HEK293 (cell line): Measurements from ENCODE around the gene SLC10A7.

Experiments used
- CTCF ChIA-PET: fragments of 350-600 bp; formaldehyde crosslinking; extraction: SDS; loops from one replicate; lab custom pipeline; 2021; ENCODE audit warnings: antibody characterized with exemption; lab: Yijun Ruan, JAX
- POLR2A ChIA-PET: fragments of 300-600 bp; formaldehyde crosslinking; extraction: SDS; loops from one replicate; lab custom pipeline; 2020; ENCODE audit warnings: antibody characterized with exemption, inconsistent platforms; lab: Yijun Ruan, JAX
- H3K27ac ChIP-seq: fragments of 200-500 bp; sonication (Bioruptor generic); 2 replicates; pipeline ENCODE4 v1.5.1; 2014; ENCODE audit warnings: low read depth, low read length, control low read depth, inconsistent platforms; ENCODE audit errors: extremely low read depth
- H3K36me3 ChIP-seq, 2 experiments: fragments of 200-500 bp in 1 of 2; sonication (Bioruptor generic) in 1 of 2; 1 replicate in 1 of 2; 2 replicates in 1 of 2; pipeline ENCODE4 v1.5.1; 2014 to 2017; ENCODE audit warnings: inconsistent platforms in 2 of 2, low read length in 2 of 2; ENCODE audit not compliant: control insufficient read depth in 2 of 2, insufficient read depth in 1 of 2
- H3K4me1 ChIP-seq: fragments of 200-500 bp; sonication (Bioruptor generic); 2 replicates; pipeline ENCODE4 v1.5.1; 2014; ENCODE audit warnings: mild to moderate bottlenecking, low read length, inconsistent platforms; ENCODE audit not compliant: control insufficient read depth, insufficient read depth
- H3K4me3 ChIP-seq: 2 replicates; pipeline ENCODE4 v1.5.1; 2011; ENCODE audit warnings: low read depth, mild to moderate bottlenecking, control low read depth, low read length, moderate library complexity
- H3K9me3 ChIP-seq: fragments of 200-500 bp; sonication (Bioruptor generic); 2 replicates; pipeline ENCODE4 v1.5.1; 2014; ENCODE audit warnings: low read depth, low read length, inconsistent platforms; ENCODE audit not compliant: control insufficient read depth, insufficient read depth
- HOXD13 ChIP-seq: sonication (generic); formaldehyde crosslinking; IDR thresholded peaks from 2 replicates; pipeline ENCODE4 v1.8.0; 2022; ENCODE audit warnings: missing genetic modification reagents, borderline replicate concordance
- KLF1 ChIP-seq: fragments of 450-650 bp; formaldehyde crosslinking; IDR thresholded peaks from 2 replicates; pipeline ENCODE4 v1.5.1; 2016; ENCODE audit warnings: missing biosample characterization, missing genetic modification characterization
- MYNN ChIP-seq: fragments of 450-650 bp; formaldehyde crosslinking; IDR thresholded peaks from 2 replicates; pipeline ENCODE4 v1.5.1; 2016; ENCODE audit warnings: missing biosample characterization, missing genetic modification characterization, borderline replicate concordance
- SALL2 ChIP-seq: fragments of 450-650 bp; formaldehyde crosslinking; IDR thresholded peaks from 2 replicates; pipeline ENCODE4 v1.5.0; 2017; ENCODE audit warnings: missing biosample characterization, mild to moderate bottlenecking, missing genetic modification characterization, borderline replicate concordance
- ZIC2 ChIP-seq: fragments of 450-650 bp; formaldehyde crosslinking; IDR thresholded peaks from 2 replicates; pipeline ENCODE4 v1.5.1; 2016; ENCODE audit warnings: missing biosample characterization, missing genetic modification characterization
- ZNF202 ChIP-seq: fragments of 450-650 bp; formaldehyde crosslinking; IDR thresholded peaks from 2 replicates; pipeline ENCODE4 v1.5.1; 2016; ENCODE audit warnings: missing biosample characterization, missing genetic modification characterization, borderline replicate concordance
- ZNF214 ChIP-seq: fragments of 450-650 bp; formaldehyde crosslinking; IDR thresholded peaks from 2 replicates; pipeline ENCODE4 v1.5.1; 2017; ENCODE audit warnings: missing biosample characterization, mild to moderate bottlenecking, missing genetic modification characterization, borderline replicate concordance
- ZNF223 ChIP-seq: fragments of 450-650 bp; formaldehyde crosslinking; IDR thresholded peaks from 2 replicates; pipeline ENCODE4 v1.5.1; 2016; ENCODE audit warnings: missing biosample characterization, missing genetic modification characterization
- ZNF292 ChIP-seq: fragments of 450-650 bp; formaldehyde crosslinking; IDR thresholded peaks from 2 replicates; pipeline ENCODE4 v1.5.1; 2016; ENCODE audit warnings: low read depth, missing biosample characterization, missing genetic modification characterization, borderline replicate concordance
- ZNF335 ChIP-seq: fragments of 450-650 bp; formaldehyde crosslinking; conservative IDR thresholded peaks from 2 replicates; pipeline ENCODE4 v1.5.1; 2016; ENCODE audit warnings: missing biosample characterization, missing genetic modification characterization
- ZNF501 ChIP-seq: fragments of 450-650 bp; formaldehyde crosslinking; IDR thresholded peaks from 2 replicates; pipeline ENCODE4 v1.5.1; 2016; ENCODE audit warnings: missing biosample characterization, missing genetic modification characterization
- ZNF521 ChIP-seq: fragments of 450-650 bp; formaldehyde crosslinking; IDR thresholded peaks from 2 replicates; pipeline ENCODE4 v1.5.1; 2017; ENCODE audit warnings: missing biosample characterization, mild to moderate bottlenecking, missing genetic modification characterization
- ZNF529 ChIP-seq: fragments of 450-650 bp; formaldehyde crosslinking; IDR thresholded peaks from 2 replicates; pipeline ENCODE4 v1.5.1; 2017; ENCODE audit warnings: missing genetic modification characterization, missing biosample characterization; ENCODE audit not compliant: insufficient replicate concordance
- ZNF558 ChIP-seq: fragments of 450-650 bp; formaldehyde crosslinking; IDR thresholded peaks from 2 replicates; pipeline ENCODE4 v1.5.1; 2016; ENCODE audit warnings: missing biosample characterization, missing genetic modification characterization
- ZNF624 ChIP-seq: fragments of 450-650 bp; formaldehyde crosslinking; IDR thresholded peaks from 2 replicates; pipeline ENCODE4 v1.5.1; 2017; ENCODE audit warnings: missing biosample characterization, missing genetic modification characterization
- ZNF777 ChIP-seq: fragments of 450-650 bp; formaldehyde crosslinking; IDR thresholded peaks from 2 replicates; pipeline ENCODE4 v1.5.1; 2017; ENCODE audit warnings: missing biosample characterization, missing genetic modification characterization, borderline replicate concordance
- TF ChIP-seq, protein P1 (sequence below): fragments of 450-650 bp; formaldehyde crosslinking; conservative IDR thresholded peaks from 2 replicates; pipeline ENCODE4 v1.5.1; 2016; ENCODE audit warnings: low read depth, missing biosample characterization, missing genetic modification characterization
- TF ChIP-seq, protein P2 (sequence below): fragments of 450-650 bp; formaldehyde crosslinking; IDR thresholded peaks from 2 replicates; pipeline ENCODE4 v1.5.1; 2016; ENCODE audit warnings: missing biosample characterization, missing genetic modification characterization, low read depth
- TF ChIP-seq, protein P3 (sequence below): fragments of 450-650 bp; formaldehyde crosslinking; IDR thresholded peaks from 2 replicates; pipeline ENCODE4 v1.5.1; 2016; ENCODE audit warnings: missing biosample characterization, missing genetic modification characterization
- TF ChIP-seq, protein P4 (sequence below): IDR thresholded peaks from 2 replicates; pipeline ENCODE4 v1.6.1; 2011; ENCODE audit warnings: mild to moderate bottlenecking, low read depth, low read length, borderline replicate concordance
- TF ChIP-seq, protein P5 (sequence below): fragments of 450-650 bp; formaldehyde crosslinking; conservative IDR thresholded peaks from 2 replicates; pipeline ENCODE4 v1.5.1; 2016; ENCODE audit warnings: low read depth, missing biosample characterization, missing genetic modification characterization

SLC10A7 gene

DNA sequence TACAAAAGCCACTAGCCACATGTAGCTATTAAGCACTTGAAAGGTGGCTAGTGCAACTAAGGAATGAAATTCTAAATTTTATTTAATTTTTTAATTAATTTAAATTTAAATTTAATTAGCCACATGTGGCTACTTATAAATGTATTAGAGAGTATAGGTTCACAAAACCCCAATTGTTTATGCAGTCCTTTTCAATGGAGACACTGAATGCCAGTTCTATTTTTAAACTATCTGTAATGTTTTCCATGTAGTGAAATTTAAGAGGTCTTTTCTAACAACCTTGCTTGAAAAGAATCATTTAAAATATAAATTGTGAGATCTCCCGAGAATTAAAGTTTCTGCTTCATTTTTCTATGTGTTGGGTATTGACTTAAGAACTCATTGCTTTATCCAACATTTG, 154.4 kb downstream of the SLC10A7 start:
- CTCF ChIA-PET = no interaction called here
- Histone ChIP-seq H3K4me1 (no peaks in the 10 kb centered on the region), H3K4me3 (no peak overlapping the region), H3K27ac (no peak overlapping the region), H3K36me3 (no peaks in the 10 kb centered on the region), H3K9me3 (no peaks in the 10 kb centered on the region)
- POLR2A ChIA-PET = no interaction called here
- TF ChIP-seq, protein P1, sequence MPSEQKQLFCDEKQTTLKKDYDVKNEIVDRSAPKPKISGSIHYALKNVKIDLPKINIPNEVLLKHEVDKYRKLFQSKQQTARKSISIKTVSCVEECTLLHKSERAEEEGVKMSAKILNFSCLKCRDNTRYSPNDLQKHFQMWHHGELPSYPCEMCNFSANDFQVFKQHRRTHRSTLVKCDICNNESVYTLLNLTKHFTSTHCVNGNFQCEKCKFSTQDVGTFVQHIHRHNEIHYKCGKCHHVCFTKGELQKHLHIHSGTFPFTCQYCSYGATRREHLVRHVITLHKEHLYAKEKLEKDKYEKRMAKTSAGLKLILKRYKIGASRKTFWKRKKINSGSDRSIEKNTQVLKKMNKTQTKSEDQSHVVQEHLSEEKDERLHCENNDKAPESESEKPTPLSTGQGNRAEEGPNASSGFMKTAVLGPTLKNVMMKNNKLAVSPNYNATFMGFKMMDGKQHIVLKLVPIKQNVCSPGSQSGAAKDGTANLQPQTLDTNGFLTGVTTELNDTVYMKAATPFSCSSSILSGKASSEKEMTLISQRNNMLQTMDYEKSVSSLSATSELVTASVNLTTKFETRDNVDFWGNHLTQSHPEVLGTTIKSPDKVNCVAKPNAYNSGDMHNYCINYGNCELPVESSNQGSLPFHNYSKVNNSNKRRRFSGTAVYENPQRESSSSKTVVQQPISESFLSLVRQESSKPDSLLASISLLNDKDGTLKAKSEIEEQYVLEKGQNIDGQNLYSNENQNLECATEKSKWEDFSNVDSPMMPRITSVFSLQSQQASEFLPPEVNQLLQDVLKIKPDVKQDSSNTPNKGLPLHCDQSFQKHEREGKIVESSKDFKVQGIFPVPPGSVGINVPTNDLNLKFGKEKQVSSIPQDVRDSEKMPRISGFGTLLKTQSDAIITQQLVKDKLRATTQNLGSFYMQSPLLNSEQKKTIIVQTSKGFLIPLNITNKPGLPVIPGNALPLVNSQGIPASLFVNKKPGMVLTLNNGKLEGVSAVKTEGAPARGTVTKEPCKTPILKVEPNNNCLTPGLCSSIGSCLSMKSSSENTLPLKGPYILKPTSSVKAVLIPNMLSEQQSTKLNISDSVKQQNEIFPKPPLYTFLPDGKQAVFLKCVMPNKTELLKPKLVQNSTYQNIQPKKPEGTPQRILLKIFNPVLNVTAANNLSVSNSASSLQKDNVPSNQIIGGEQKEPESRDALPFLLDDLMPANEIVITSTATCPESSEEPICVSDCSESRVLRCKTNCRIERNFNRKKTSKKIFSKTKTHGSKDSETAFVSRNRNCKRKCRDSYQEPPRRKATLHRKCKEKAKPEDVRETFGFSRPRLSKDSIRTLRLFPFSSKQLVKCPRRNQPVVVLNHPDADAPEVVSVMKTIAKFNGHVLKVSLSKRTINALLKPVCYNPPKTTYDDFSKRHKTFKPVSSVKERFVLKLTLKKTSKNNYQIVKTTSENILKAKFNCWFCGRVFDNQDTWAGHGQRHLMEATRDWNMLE (tag by site-specific recombination) = no peak
- TF ChIP-seq, protein P2, sequence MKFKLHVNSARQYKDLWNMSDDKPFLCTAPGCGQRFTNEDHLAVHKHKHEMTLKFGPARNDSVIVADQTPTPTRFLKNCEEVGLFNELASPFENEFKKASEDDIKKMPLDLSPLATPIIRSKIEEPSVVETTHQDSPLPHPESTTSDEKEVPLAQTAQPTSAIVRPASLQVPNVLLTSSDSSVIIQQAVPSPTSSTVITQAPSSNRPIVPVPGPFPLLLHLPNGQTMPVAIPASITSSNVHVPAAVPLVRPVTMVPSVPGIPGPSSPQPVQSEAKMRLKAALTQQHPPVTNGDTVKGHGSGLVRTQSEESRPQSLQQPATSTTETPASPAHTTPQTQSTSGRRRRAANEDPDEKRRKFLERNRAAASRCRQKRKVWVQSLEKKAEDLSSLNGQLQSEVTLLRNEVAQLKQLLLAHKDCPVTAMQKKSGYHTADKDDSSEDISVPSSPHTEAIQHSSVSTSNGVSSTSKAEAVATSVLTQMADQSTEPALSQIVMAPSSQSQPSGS (tag by site-specific recombination) = no peak
- TF ChIP-seq, protein P3, sequence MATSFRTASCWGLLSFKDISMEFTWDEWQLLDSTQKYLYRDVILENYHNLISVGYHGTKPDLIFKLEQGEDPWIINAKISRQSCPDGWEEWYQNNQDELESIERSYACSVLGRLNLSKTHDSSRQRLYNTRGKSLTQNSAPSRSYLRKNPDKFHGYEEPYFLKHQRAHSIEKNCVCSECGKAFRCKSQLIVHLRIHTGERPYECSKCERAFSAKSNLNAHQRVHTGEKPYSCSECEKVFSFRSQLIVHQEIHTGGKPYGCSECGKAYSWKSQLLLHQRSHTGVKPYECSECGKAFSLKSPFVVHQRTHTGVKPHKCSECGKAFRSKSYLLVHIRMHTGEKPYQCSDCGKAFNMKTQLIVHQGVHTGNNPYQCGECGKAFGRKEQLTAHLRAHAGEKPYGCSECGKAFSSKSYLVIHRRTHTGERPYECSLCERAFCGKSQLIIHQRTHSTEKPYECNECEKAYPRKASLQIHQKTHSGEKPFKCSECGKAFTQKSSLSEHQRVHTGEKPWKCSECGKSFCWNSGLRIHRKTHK (tag by site-specific recombination) = no peak
- TF ChIP-seq ZNF777 (tag by site-specific recombination) (no peak), ZIC2 (tag by site-specific recombination) (no peak), ZNF202 (tag by site-specific recombination) (no peak), ZNF292 (tag by site-specific recombination) (no peak), SALL2 (tag by site-specific recombination) (no peak), ZNF558 (tag by site-specific recombination) (no peak), ZNF214 (tag by site-specific recombination) (no peak)
- TF ChIP-seq, protein P4, sequence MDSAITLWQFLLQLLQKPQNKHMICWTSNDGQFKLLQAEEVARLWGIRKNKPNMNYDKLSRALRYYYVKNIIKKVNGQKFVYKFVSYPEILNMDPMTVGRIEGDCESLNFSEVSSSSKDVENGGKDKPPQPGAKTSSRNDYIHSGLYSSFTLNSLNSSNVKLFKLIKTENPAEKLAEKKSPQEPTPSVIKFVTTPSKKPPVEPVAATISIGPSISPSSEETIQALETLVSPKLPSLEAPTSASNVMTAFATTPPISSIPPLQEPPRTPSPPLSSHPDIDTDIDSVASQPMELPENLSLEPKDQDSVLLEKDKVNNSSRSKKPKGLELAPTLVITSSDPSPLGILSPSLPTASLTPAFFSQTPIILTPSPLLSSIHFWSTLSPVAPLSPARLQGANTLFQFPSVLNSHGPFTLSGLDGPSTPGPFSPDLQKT = no peak
- TF ChIP-seq, all 188 proteins: peak for 0

DNA sequence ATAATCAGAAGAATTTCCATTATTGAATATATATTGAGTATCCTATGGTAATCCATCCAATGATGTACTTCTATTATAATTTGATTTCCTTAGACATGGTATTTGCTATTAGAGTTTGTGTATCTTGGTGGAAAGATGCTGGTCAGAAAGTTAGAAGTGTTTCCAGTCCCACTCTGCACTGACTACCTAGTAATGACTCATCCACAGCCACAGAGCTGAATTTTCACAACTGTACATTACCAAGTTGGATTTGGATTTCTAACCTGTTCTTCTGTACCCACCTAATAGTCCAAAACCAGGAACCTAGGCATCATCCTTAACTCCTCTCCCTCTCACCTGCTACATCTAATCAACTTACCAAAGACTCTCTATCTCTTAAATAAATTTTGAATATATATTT, 162.0 kb downstream of the SLC10A7 start:
- ChIA-PET CTCF (interaction anchor here (0.6 to 0.7 kb wide), 2 partner anchors 234 to 424 kb away, joined by 3 to 4 read pairs; no protein-coding TSS in a partner anchor), POLR2A (no interaction called here)
- H3K4me3 ChIP-seq = no peak overlapping the region
- no peaks in the 10 kb centered on the region for H3K4me1 ChIP-seq
- H3K9me3 ChIP-seq = no peaks in the 10 kb centered on the region
- no peaks in the 10 kb centered on the region for H3K36me3 ChIP-seq
- H3K27ac ChIP-seq = no peak overlapping the region
- TF ChIP-seq ZNF501 (no peak), MYNN (tag by site-specific recombination) (no peak), ZNF521 (tag by site-specific recombination) (no peak), ZNF335 (tag by site-specific recombination) (no peak), HOXD13 (CRISPR knock-in tag) (no peak), ZNF223 (no peak), ZNF624 (tag by site-specific recombination) (no peak), KLF1 (tag by site-specific recombination) (no peak), ZNF529 (no peak)
- TF ChIP-seq, protein P5, sequence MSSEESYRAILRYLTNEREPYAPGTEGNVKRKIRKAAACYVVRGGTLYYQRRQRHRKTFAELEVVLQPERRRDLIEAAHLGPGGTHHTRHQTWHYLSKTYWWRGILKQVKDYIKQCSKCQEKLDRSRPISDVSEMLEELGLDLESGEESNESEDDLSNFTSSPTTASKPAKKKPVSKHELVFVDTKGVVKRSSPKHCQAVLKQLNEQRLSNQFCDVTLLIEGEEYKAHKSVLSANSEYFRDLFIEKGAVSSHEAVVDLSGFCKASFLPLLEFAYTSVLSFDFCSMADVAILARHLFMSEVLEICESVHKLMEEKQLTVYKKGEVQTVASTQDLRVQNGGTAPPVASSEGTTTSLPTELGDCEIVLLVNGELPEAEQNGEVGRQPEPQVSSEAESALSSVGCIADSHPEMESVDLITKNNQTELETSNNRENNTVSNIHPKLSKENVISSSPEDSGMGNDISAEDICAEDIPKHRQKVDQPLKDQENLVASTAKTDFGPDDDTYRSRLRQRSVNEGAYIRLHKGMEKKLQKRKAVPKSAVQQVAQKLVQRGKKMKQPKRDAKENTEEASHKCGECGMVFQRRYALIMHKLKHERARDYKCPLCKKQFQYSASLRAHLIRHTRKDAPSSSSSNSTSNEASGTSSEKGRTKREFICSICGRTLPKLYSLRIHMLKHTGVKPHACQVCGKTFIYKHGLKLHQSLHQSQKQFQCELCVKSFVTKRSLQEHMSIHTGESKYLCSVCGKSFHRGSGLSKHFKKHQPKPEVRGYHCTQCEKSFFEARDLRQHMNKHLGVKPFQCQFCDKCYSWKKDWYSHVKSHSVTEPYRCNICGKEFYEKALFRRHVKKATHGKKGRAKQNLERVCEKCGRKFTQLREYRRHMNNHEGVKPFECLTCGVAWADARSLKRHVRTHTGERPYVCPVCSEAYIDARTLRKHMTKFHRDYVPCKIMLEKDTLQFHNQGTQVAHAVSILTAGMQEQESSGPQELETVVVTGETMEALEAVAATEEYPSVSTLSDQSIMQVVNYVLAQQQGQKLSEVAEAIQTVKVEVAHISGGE (tag by site-specific recombination) = no peak
